ENCODE measurements around the gene SEZ6. TPM values are rescaled to one million over a fixed set of nuclear protein-coding genes. Genes with fewer than 3 reads are reported as not detected.

SEZ6 gene
- total and polyA plus RNA-seq, 8 donors = under 0.01 to 21.4 (median 0.37) TPM; not detected in 2

GRCh38 chr17:28992625-28993600, 12.9 kb downstream of the SEZ6 start:
- TF ChIP-seq POLR2A (IDR thresholded peaks at IDR 0.05) = no peak
- H3K36me3 ChIP-seq = no peaks in the 10 kb centered on the region
- H3K4me1 ChIP-seq = no peaks in the 10 kb centered on the region
- intact Hi-C loops (cut with DNase I; ENCODE audit: low total_unique reads) = no loop called here
- no peak overlapping the region for H3K27ac ChIP-seq
- H3K9me3 ChIP-seq = no peaks in the 10 kb centered on the region
- no peak overlapping the region for H3K4me3 ChIP-seq
- H3K27me3 ChIP-seq = peaks cover 0 to 49% (median 2%) of the 10 kb centered on the region in 3 donors
- 56 to 61% (median 59%) methylated on average over 9 to 11 of the region's 11 CpGs for WGBS, 5 donors
- no peak for DNase-seq

- no peak overlapping the region for H3K4me3 ChIP-seq
- H3K36me3 ChIP-seq = no peaks in the 10 kb centered on the region
- DNase-seq = no peak
- TF ChIP-seq EP300 (IDR thresholded peaks at IDR 0.05) (no peak), POLR2AphosphoS5 (IDR thresholded peaks at IDR 0.05) (no peak), CTCF (IDR thresholded peaks at IDR 0.05) (no peak), POLR2A (IDR thresholded peaks at IDR 0.05) (no peak)
- H3K4me1 ChIP-seq = no peaks in the 10 kb centered on the region
- no peak overlapping the region for H3K27ac ChIP-seq
- peaks cover 0 to 48% (median 0%) of the 10 kb centered on the region in 3 donors for H3K27me3 ChIP-seq
- intact Hi-C loops (cut with DNase I; ENCODE audit: low total_unique reads) = no loop called here
- no peaks in the 10 kb centered on the region for H3K9me3 ChIP-seq
- 33 to 82% (median 72%) methylated on average over 1 to 7 of the region's 7 CpGs for WGBS, 5 donors
These were observed 13.6 kb downstream of the SEZ6 start for GRCh38 chr17:28992185-28992584.

DNA sequence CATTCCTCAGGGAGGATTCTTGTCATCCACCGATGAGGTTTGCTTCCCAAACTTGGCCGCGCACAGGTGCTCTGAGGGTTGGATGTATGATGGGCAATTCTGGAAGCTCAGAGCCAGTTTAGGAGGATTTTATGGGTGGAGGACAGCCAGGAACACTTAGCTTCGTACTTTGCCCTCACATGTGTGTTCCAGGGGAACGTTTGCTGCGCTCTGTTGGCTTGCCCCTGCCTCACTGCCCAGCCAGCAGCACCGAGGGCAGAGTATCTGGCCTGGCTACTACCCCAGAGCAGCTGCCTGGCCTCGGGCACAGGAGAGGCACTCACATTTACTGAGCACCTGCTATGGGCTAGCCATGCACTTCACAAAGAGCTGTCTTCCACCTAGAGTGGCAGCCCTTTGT, 14.1 kb downstream of the SEZ6 start:
- intact Hi-C loops (cut with DNase I; ENCODE audit: low total_unique reads) = no loop called here
- DNase-seq = no peak

GRCh38 chr17:28989028-28989427, 16.8 kb downstream of the SEZ6 start:
- peaks cover 0 to 8% (median 5%) of the 10 kb centered on the region in 4 donors for H3K4me1 ChIP-seq
- DNase-seq = no peak
- no peak for TF ChIP-seq CTCF (IDR thresholded peaks at IDR 0.05)
- no peak for TF ChIP-seq EP300 (IDR thresholded peaks at IDR 0.05)
- TF ChIP-seq POLR2A (IDR thresholded peaks at IDR 0.05) = no peak
- TF ChIP-seq POLR2AphosphoS5 (IDR thresholded peaks at IDR 0.05) = no peak
- intact Hi-C loops (cut with DNase I; ENCODE audit: low total_unique reads) = no loop called here
- H3K4me3 ChIP-seq = no peak overlapping the region
- H3K36me3 ChIP-seq = no peaks in the 10 kb centered on the region
- no peaks in the 10 kb centered on the region for H3K9me3 ChIP-seq
- peaks cover 0 to 64% (median 18%) of the 10 kb centered on the region in 3 donors for H3K27me3 ChIP-seq
- H3K27ac ChIP-seq = no peak overlapping the region

More for the DNA sequence above, 14.1 kb downstream of the SEZ6 start:
- Histone ChIP-seq H3K9me3 (no peaks in the 10 kb centered on the region), H3K4me3 (no peak overlapping the region), H3K36me3 (no peaks in the 10 kb centered on the region), H3K4me1 (no peaks in the 10 kb centered on the region), H3K27ac (no peak overlapping the region), H3K27me3 (peaks cover 0 to 49% (median 1%) of the 10 kb centered on the region in 3 donors)
- TF ChIP-seq EP300 (IDR thresholded peaks at IDR 0.05) (no peak), POLR2A (IDR thresholded peaks at IDR 0.05) (no peak), CTCF (IDR thresholded peaks at IDR 0.05) (no peak), POLR2AphosphoS5 (IDR thresholded peaks at IDR 0.05) (no peak)
- 53 to 97% (median 60%) methylated on average over 3 to 8 of the region's 8 CpGs for WGBS, 5 donors

DNA sequence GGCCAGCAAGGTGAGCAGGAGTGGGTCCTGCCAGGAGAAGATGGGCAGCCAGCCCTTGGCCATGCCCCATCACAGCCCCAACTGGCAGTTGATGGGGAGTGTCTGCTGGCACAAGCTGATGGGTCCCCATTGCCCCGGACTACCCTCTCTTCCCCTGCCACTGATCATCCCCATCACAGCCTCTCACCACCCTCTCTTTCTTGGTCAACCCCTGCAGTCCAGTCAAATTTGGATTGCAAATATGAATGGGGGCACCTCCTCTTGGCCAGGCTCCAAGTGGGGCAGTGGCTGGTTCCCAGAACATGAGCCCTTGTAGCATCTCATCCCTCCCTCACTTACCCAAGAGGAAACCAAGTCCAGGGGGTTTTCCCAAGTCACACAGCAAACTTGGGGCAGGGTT, 17.4 kb downstream of the SEZ6 start:
- WGBS, 5 donors = 78 to 100% (median 92%) methylated on average over 1 of the region's 1 CpG
- TF ChIP-seq POLR2AphosphoS5 (IDR thresholded peaks at IDR 0.05) (no peak), POLR2A (IDR thresholded peaks at IDR 0.05) (no peak), EP300 (IDR thresholded peaks at IDR 0.05) (no peak)

More for the DNA sequence above, 17.4 kb downstream of the SEZ6 start:
- peaks cover 0 to 8% (median 5%) of the 10 kb centered on the region in 4 donors for H3K4me1 ChIP-seq
- H3K4me3 ChIP-seq = no peak overlapping the region
- peaks cover 0 to 62% (median 18%) of the 10 kb centered on the region in 3 donors for H3K27me3 ChIP-seq
- H3K36me3 ChIP-seq = no peaks in the 10 kb centered on the region
- no peak overlapping the region for H3K27ac ChIP-seq
- DNase-seq = no peak
- no peaks in the 10 kb centered on the region for H3K9me3 ChIP-seq
- intact Hi-C loops (cut with DNase I; ENCODE audit: low total_unique reads) = no loop called here

Measured in stomach (tissue), 9 donors.